ENCODE data around the gene S100A10. TPM values are rescaled to one million over a fixed set of nuclear protein-coding genes. Genes with fewer than 3 reads are reported as not detected.

S100A10 gene
- total RNA-seq, 3 donors from 2014 or later (not counting 1 experiment from before 2014, with no cell fraction given) = 142 to 200 (median 183) TPM

- H3K4me1 Mint-ChIP-seq = peaks cover 23 to 38% of the 10 kb centered on the region in 2 donors
- DNase-seq (no peak), ATAC-seq (no peak)
- H3K36me3 ChIP-seq (ENCODE audit: control insufficient read depth, insufficient read depth, low read length) = no peaks in the 10 kb centered on the region
- no peak overlapping the region for H3K4me3 Mint-ChIP-seq
- H3K4me3 ChIP-seq (ENCODE audit: low read length) = no peak overlapping the region
- peaks cover 22% of the 10 kb centered on the region for H3K4me1 ChIP-seq (ENCODE audit: control insufficient read depth, insufficient read depth, low read length)
- intact Hi-C loops (cut with micrococcal nuclease) = no loop called here
- TF ChIP-seq, protein P1, sequence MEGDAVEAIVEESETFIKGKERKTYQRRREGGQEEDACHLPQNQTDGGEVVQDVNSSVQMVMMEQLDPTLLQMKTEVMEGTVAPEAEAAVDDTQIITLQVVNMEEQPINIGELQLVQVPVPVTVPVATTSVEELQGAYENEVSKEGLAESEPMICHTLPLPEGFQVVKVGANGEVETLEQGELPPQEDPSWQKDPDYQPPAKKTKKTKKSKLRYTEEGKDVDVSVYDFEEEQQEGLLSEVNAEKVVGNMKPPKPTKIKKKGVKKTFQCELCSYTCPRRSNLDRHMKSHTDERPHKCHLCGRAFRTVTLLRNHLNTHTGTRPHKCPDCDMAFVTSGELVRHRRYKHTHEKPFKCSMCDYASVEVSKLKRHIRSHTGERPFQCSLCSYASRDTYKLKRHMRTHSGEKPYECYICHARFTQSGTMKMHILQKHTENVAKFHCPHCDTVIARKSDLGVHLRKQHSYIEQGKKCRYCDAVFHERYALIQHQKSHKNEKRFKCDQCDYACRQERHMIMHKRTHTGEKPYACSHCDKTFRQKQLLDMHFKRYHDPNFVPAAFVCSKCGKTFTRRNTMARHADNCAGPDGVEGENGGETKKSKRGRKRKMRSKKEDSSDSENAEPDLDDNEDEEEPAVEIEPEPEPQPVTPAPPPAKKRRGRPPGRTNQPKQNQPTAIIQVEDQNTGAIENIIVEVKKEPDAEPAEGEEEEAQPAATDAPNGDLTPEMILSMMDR (IDR thresholded peaks at IDR 0.05) = no peak
- H3K27me3 ChIP-seq (ENCODE audit: control insufficient read depth, insufficient read depth, low read length) = no peaks in the 10 kb centered on the region
- no peaks in the 10 kb centered on the region for H3K36me3 Mint-ChIP-seq
- 100% methylated on average over 1 of the region's 1 CpG for WGBS (ENCODE audit: insufficient coverage)
- no peak overlapping the region for H3K27ac ChIP-seq (ENCODE audit: low read length)
- H3K9me3 Mint-ChIP-seq = no peaks in the 10 kb centered on the region
- peak overlapping the region in 1 of 2 donors; percentile 89 for H3K27ac Mint-ChIP-seq
- H3K27me3 Mint-ChIP-seq (ENCODE audit: low read depth in 2 of 2) = peaks cover 0 to 3% of the 10 kb centered on the region in 2 donors
- no peaks in the 10 kb centered on the region for H3K9me3 ChIP-seq (ENCODE audit: control insufficient read depth, insufficient read depth, low read length)
Observed at GRCh38 chr1:151943591-151943990, 50.1 kb downstream of the S100A10 start.

DNA sequence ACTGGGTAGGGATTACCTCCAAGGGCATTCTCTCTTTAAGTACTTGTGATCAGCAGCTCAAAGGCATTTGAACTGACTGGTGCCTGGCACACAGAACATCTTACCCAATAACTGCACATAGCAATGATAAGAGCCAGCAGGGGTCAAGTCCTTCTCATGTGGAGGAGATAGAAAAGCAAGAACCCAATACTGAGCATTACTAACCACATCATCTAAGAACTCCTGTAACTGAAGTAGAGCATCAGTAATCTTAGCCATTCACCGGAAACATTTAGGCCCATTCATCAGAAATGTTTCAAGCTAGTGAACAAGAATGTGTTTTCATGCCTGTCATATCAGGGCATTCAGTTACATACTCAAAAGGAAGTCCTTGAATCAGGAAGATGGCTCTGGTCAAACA lies 50.8 kb downstream of the S100A10 start:
- Histone ChIP-seq H3K4me1 (ENCODE audit: control insufficient read depth, insufficient read depth, low read length) (peaks cover 22% of the 10 kb centered on the region), H3K27me3 (ENCODE audit: control insufficient read depth, insufficient read depth, low read length) (no peaks in the 10 kb centered on the region), H3K27ac (ENCODE audit: low read length) (no peak overlapping the region), H3K9me3 (ENCODE audit: control insufficient read depth, insufficient read depth, low read length) (no peaks in the 10 kb centered on the region), H3K4me3 (ENCODE audit: low read length) (no peak overlapping the region), H3K36me3 (ENCODE audit: control insufficient read depth, insufficient read depth, low read length) (no peaks in the 10 kb centered on the region)
- WGBS (ENCODE audit: insufficient coverage) = 89% methylated on average over 1 of the region's 1 CpG
- H3K27me3 Mint-ChIP-seq (ENCODE audit: low read depth in 2 of 2) = peaks cover 0 to 3% of the 10 kb centered on the region in 2 donors
- peak overlapping the region in 1 of 2 donors; percentile 89 for H3K27ac Mint-ChIP-seq
- ATAC-seq = no peak
- H3K4me1 Mint-ChIP-seq = peaks cover 23 to 38% of the 10 kb centered on the region in 2 donors
- TF ChIP-seq, protein P1 (IDR thresholded peaks at IDR 0.05) = no peak
- no peaks in the 10 kb centered on the region for H3K36me3 Mint-ChIP-seq
- no peak overlapping the region for H3K4me3 Mint-ChIP-seq
- intact Hi-C loops (cut with micrococcal nuclease) = no loop called here
- no peaks in the 10 kb centered on the region for H3K9me3 Mint-ChIP-seq
- DNase-seq = no peak

GRCh38 chr1:151940541-151940940 lies 53.1 kb downstream of the S100A10 start:
- intact Hi-C loops (cut with micrococcal nuclease) = no loop called here
- H3K4me3 Mint-ChIP-seq = no peak overlapping the region
- no peaks in the 10 kb centered on the region for H3K9me3 Mint-ChIP-seq
- H3K36me3 Mint-ChIP-seq = no peaks in the 10 kb centered on the region
- TF ChIP-seq, protein P1 (IDR thresholded peaks at IDR 0.05) = no peak
- no peaks in the 10 kb centered on the region for H3K36me3 ChIP-seq (ENCODE audit: control insufficient read depth, insufficient read depth, low read length)
- 50% methylated on average over 1 of the region's 1 CpG for WGBS (ENCODE audit: insufficient coverage)
- peaks cover 9 to 23% of the 10 kb centered on the region in 2 donors for H3K4me1 Mint-ChIP-seq
- no peak overlapping the region for H3K4me3 ChIP-seq (ENCODE audit: low read length)
- no peak for ATAC-seq
- peaks cover 16% of the 10 kb centered on the region for H3K4me1 ChIP-seq (ENCODE audit: control insufficient read depth, insufficient read depth, low read length)
- peak overlapping the region in 1 of 2 donors; percentile 77 for H3K27ac Mint-ChIP-seq
- H3K27me3 ChIP-seq (ENCODE audit: control insufficient read depth, insufficient read depth, low read length) = no peaks in the 10 kb centered on the region
- no peak for DNase-seq
- H3K27ac ChIP-seq (ENCODE audit: low read length) = no peak overlapping the region
- H3K27me3 Mint-ChIP-seq (ENCODE audit: low read depth in 2 of 2) = peaks cover 0 to 7% of the 10 kb centered on the region in 2 donors
- H3K9me3 ChIP-seq (ENCODE audit: control insufficient read depth, insufficient read depth, low read length) = no peaks in the 10 kb centered on the region

- ATAC-seq (no peak), DNase-seq (no peak)
- WGBS (ENCODE audit: insufficient coverage) = 85% methylated on average over 1 of the region's 1 CpG
- TF ChIP-seq, protein P1 (IDR thresholded peaks at IDR 0.05) = no peak
- no peak overlapping the region for H3K4me3 ChIP-seq (ENCODE audit: low read length)
- peaks cover 2 to 15% of the 10 kb centered on the region in 2 donors for H3K4me1 Mint-ChIP-seq
- no peaks in the 10 kb centered on the region for H3K36me3 ChIP-seq (ENCODE audit: control insufficient read depth, insufficient read depth, low read length)
- H3K27ac ChIP-seq (ENCODE audit: low read length) = no peak overlapping the region
- H3K27me3 ChIP-seq (ENCODE audit: control insufficient read depth, insufficient read depth, low read length) = no peaks in the 10 kb centered on the region
- H3K36me3 Mint-ChIP-seq = no peaks in the 10 kb centered on the region
- H3K27me3 Mint-ChIP-seq (ENCODE audit: low read depth in 2 of 2) = peaks cover 6 to 11% of the 10 kb centered on the region in 2 donors
- H3K4me1 ChIP-seq (ENCODE audit: control insufficient read depth, insufficient read depth, low read length) = peaks cover 9% of the 10 kb centered on the region
- no peaks in the 10 kb centered on the region for H3K9me3 ChIP-seq (ENCODE audit: control insufficient read depth, insufficient read depth, low read length)
- H3K4me3 Mint-ChIP-seq = no peak overlapping the region
- no peaks in the 10 kb centered on the region for H3K9me3 Mint-ChIP-seq
- no peak overlapping the region for H3K27ac Mint-ChIP-seq
- intact Hi-C loops (cut with micrococcal nuclease) = no loop called here
Observed at GRCh38 chr1:151939779-151940178, 53.9 kb downstream of the S100A10 start.

Measured in natural killer cell (primary cell).